Measurements from ENCODE around the gene ANKRD45. TPM values are rescaled to one million over a fixed set of nuclear protein-coding genes. Genes with fewer than 3 reads are reported as not detected.
"Not testable (repeated sequence)": the region's sequence is repeated elsewhere in the genome, so short reads cannot be mapped to it uniquely, and the experiment has no call there.

Gene ANKRD45
- total RNA-seq, 2 donors from 2014 or later: 0.65 TPM; not detected in 1

DNA sequence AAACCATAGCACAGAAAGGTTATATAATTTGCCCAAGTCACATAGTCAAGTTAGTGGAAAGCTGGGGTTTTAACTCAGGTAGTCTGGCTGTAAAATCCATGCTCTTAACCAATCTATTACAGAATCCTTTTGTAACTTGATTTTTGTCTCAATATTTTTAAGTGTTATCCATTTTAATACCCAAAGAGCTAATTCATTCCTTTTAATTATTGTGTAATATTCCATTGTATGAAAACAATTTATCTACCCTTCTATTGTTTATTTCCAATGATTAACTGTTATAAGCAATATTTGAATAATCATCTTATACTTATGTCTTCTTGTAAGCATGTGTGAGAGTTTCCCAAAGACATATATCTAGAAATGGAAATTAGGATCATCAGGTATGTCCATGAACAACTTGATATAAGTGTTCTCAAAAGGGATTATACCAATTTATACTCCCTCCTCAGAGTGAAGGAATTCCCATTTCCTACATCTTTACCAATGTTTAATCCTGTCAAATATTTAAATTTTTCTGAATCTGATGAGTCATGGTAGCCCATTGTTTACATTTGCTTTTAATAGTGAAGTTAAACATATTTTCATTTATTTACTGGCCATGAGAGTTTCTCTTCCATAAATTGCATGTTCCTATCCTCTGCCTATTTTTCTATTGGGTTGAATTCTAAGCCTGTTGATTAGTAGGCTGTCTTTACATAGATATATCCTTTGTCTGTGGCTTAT lies 20.6 kb downstream of the ANKRD45 start:
- intact Hi-C loops (cut with DNase I): no loop called here
- DNase-seq (no peak), ATAC-seq (no peak)

DNA sequence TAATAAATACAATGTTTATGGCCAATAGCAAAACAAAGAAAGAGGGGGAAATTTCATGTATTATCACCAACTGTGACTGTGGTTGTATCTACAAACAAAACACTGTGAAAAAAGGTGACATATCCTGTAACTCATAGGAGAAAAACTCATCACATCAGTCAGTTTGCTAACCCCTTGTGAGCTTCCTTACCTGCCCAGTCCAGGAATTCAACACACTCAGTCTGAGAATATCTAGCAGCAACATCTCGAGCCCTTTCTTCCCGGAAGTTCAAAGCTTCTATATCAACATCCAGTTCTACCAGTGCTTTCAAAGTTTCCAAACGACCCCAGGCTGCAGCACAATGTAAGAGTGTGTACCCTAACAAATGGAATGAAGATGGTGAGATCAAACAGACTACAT lies 23.0 kb downstream of the ANKRD45 start:
- DNase-seq: no peak
- intact Hi-C loops (cut with DNase I): no loop called here

DNA sequence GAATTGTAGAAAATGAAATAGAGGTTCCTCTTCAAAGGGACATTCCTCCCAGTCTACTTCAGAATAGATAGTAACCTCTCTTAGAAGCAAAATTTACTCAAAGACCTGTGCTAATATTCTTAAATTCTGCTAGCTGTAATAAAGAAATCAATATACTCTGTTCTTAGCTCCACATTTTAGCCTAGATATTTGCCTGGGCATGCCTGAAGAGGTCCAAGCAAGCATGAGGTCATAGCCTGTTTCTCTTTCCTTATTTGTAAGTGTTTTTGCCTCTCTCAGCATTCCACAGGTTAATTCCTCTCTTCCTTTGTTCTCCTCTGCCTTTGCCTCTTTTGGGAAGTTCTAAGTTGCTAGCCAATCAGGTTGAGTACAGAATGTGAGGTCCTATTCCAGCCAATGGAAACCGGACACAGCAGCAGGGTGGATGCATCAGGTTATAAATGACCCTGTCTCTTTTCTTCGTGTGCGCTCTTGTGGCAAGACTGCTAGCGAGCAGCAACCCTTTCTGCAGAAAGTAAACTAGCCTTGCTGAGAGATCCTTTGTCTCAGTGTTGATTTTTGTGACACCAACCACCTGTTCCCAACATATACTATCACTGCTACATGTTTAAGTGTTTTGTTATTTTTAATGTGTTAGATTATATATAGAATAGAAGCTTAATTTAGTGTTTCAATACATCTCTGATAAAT lies 27.1 kb downstream of the ANKRD45 start:
- ATAC-seq; intact Hi-C loops (cut with DNase I); DNase-seq: not testable (repeated sequence)

More for the DNA sequence above, 23.0 kb downstream of the ANKRD45 start:
- no peak for ATAC-seq

DNA sequence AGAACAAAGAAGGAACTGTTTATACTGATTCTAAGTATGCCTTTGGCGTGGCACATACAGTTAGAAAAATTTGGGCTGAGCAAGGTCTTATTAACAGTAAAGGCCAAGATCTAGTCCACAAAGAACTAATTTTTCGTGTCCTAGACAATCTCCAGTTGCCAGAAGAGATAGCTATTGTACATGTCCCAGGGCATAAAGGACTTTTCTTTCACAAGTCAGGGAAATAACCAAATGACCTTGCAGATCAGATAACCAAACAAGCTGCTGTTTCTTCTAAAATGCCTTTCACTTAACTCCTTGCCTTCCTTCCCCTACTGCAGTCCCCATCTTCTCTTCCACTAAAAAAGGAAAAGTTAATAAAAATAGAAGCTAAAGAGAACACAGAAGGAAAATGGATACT lies 30.5 kb downstream of the ANKRD45 start:
- DNase-seq (no peak), ATAC-seq (no peak)
- intact Hi-C loops (cut with DNase I): no loop called here

DNA sequence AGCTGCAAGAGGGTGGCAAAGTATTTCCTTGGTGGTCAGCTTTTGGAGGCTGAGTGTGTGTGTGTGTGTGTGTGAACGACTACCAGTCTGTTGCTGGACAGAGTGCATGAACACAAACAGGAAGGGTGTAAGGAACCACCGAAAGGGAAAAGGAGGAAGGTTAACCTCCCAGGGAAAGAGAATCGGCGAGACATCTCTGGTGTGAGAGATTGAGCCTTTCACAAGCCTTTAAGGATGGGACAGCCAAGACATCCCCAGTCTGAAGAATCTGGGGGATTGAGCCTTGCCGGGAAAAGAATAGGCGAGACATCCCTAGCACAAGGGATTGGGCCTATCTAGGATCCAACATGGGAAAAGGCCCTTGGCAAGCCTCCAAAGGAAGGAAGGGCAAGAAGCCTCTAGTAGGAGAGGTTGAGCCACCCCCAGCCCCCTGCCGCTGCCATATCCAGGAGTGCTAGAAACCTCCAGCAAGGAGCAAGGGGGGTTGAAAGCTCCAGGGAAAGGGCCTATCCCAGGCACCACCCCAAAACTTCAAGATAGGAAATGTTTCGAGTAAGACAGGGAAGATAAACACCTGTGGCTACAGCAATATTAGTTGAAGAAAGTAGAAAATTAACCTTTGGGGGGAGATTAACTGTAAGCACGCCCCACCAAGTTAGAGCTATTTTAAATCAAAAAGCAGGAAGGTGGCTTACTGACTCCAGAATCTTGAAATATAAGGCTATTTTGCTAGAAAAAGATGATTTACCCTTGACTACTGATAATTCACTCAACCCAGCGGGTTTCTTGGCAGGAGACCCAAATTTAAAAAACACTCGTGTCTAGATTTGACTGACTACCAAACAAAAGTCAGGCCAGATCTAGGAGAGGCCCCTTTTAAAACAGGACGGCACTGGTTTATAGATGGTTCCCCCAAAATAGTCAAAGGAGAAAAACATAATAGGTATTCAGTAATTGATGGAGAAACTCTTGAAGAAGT lies 31.3 kb downstream of the ANKRD45 start:
- intact Hi-C loops (cut with DNase I): no loop called here
- ATAC-seq: no peak
- DNase-seq: no peak

DNA sequence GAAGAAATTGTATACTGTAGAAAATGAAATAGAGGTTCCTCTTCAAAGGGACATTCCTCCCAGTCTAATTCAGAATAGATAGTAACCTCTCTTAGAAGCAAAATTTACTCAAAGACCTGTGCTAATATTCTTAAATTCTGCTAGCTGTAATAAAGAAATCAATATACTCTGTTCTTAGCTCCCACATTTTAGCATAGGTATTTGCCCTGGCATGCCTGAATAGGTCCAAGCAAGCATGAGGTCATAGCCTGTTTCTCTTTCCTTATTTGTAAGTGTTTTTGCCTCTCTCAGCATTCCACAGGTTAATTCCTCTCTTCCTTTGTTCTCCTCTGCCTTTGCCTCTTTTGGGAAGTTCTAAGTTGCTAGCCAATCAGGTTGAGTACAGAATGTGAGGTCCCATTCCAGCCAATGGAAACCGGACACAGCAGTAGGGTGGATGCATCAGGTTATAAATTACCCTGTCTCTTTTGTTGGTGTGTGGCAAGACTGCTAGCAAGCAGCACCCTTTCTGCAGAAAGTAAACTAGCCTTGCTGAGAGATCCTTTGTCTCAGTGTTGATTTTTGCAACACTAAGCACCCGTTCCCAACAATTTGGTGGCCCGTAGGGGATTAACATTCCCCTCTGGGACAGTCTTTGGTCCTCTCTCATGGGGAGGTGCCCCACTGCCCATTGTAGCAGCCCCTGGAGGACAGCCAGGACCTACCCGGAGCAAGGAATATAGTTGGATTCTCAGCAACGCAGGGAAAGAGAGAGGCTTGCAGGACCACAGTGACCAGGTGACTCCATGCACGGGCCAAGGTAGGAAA lies 32.2 kb downstream of the ANKRD45 start:
- intact Hi-C loops (cut with DNase I); ATAC-seq; DNase-seq: not testable (repeated sequence)

DNA sequence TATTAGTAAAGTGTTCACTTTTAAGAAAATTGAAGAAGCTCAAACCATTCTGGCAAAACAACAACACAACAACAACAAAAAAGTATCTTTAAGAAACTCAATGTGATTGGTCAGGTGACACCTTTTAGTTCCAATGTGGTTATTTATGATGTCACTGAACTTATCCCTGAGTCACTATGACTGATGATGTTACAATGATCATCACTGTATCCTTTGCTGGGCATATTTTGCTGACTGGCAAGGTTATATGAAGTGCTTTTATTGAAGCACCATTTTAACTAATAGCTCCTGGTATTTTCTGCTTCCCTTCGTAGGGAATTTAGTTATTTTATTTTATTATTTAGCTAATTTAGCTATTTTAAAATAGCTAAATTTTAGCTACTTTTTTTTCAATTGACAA lies 34.5 kb downstream of the ANKRD45 start, which contains the start of gene TEX50:
TSS of gene TEX50 (plus strand) at position 223 of the 400 bp plus-strand sequence. CDS start 184 bp downstream, outside the sequence.
- DNase-seq (no peak), ATAC-seq (no peak)
- intact Hi-C loops (cut with DNase I): no loop called here

DNA sequence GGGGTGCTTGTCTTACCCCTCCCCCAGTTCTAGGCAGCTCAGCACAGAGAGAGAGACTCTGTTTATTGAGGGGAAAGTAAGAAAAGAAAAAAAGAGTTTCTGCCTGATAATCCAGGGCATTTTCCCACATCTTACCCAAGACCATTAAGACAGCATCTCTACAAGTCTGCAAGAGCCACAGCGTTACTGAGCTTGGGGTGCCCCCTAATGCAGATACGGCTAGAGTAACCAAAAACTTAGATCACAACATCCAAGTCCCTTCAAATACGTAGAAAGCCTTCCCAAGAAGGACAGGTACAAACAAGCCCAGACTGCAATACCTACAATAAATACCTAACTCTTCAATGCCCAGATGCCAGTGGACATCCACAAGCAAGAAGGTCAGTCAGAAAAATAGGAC lies 40.8 kb downstream of the ANKRD45 start:
- no peak for DNase-seq
- no peak for ATAC-seq
- intact Hi-C loops (cut with DNase I): no loop called here

DNA sequence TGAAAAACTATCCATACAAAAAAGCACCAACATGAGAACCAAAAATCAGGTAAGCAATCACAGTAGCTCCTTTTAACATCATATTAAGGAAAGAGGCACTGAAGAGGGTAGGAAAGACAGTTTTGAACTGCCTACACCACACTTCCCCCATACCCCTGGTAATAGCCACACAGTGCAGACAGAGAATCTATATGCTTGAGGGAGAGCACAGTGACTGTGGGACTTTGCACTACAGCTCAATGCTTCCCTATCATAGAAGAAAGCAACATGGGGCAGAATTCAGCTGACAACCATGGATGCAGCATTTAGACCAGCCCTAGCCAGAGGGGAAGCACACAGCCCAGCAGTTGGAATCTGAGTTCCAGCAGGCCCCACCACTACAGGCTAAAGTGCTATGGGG lies 42.4 kb downstream of the ANKRD45 start:
- DNase-seq (no peak), ATAC-seq (no peak)
- intact Hi-C loops (cut with DNase I): no loop called here

DNA sequence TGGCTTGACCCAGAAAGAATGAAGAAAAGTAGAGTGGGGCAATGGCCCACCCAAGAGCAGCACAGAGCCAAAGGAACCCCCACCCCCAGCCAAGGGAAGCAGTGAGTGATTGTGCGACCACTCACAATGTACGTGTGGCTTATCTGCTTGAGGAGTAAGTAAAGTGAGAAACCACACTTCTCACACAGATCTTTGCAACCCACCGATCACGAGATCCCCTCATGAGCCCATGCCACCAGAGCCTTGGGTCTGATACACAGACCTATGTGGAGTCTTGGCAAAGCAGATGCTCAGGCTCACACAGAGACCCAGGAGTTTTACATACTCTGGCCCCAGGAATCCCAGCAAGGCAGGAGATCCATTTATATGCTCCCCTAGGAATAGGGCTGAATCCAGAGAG lies 52.8 kb downstream of the ANKRD45 start:
- no peak for DNase-seq
- intact Hi-C loops (cut with DNase I): no loop called here
- ATAC-seq: no peak

DNA sequence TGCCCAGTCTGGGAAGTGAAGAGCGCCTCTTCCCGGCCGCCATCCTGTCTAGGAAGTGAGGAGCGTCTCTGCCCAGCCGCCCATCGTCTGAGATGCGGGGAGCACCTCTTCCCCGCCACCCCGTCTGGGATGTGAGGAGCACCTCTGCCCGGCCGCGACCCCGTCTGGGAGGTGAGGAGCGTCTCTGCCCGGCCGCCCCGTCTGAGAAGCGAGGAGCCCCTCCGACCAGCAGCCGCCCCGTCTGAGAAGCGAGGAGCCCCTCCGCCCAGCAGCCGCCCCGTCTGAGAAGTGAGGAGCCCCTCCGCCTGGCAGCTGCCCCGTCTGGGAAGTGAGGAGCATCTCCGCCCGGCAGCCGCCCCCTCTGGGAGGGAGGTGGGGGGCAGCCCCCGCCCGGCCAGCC lies 56.6 kb downstream of the ANKRD45 start:
- DNase-seq; intact Hi-C loops (cut with DNase I); ATAC-seq: not testable (repeated sequence)

DNA sequence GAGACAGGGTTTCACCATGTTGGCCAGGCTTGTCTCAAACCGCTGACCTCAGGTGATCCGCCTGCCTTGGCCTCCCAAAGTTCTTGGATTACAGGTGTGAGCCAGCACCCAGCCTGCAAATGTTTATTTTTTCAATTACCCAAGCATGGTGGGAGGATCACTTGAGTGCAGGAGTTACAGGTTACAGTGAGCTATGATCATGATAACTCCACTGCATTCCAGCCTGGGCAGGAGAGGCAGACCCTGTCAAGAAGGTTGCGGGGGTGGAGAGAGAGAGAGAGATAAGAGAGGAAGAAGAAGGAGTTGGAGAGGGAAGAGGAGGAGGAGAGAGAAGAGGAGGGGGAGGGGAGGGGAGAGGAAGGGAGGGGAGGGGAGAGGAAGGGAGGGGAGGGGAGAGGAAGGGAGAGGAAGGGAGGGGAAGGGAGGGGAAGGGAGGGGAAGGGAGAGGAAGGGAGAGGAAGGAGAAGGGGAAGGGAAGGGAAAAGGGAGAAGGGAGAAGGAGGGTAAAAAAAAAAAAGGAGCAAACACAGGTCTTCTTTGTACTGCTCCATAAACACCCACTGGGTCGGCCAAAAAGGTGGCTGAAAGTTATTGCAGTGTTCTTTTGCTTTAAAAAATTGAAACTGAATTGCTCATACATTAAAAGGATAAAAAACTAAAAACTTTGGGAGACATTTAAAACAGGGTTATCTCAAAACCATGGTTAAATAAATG lies 61.0 kb downstream of the ANKRD45 start:
- ATAC-seq (peak in 1 of 2 donors; percentile 57), DNase-seq (no peak)
- intact Hi-C loops (cut with DNase I): no loop called here

DNA sequence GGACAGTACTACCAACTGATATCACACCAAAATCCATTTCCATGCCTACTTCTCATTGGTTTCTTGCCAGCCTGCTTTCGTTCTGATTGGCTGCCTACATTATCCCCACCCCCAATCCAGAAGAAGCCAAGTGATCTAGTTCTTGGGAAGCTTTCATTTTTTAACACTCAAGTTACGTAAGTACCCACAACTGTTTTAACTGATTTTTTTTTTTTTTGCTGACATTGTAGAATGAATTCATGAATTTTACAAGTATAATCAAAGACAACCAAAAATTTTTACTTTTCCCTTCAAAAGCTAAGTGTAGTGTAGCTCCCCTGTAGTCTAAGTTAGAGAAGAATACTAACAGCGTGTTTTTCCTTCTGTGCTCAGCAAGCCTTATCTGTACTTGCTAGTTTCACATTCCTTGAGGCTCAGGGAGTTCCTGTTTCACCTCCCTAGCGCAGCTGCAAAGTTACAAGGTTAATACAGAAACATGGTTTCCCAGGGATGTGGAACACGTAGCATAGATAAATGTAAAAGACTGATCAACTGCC lies 66.5 kb downstream of the ANKRD45 start, which contains the start of gene SLC9C2:
TSS of gene SLC9C2 (minus strand) at position 17 of the 536 bp plus-strand sequence. CDS start 1,296 bp downstream, outside the sequence.
- intact Hi-C loops (cut with DNase I): no loop called here
- peak; percentile 26 for DNase-seq
- ATAC-seq: peak; percentile 88 to 93

DNA sequence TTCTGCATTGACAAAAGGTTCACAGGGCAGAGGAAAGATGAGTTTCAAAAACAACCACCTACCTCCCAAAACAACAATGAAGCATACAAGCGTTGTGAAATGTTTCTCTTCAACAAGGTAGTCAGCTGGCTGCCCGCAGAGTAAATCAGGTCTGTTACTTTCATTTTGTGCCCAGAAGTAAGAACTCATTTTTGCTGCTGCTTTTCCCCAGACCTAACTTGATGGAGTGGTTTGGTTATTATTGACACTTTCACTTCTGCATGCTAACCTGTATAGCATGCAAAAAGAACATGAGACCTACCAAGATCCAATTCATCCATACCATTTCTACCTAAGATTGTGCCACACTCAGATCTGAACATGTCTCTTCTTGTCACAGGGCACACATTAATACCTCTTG lies 68.1 kb downstream of the ANKRD45 start:
- intact Hi-C loops (cut with DNase I): no loop called here

DNA sequence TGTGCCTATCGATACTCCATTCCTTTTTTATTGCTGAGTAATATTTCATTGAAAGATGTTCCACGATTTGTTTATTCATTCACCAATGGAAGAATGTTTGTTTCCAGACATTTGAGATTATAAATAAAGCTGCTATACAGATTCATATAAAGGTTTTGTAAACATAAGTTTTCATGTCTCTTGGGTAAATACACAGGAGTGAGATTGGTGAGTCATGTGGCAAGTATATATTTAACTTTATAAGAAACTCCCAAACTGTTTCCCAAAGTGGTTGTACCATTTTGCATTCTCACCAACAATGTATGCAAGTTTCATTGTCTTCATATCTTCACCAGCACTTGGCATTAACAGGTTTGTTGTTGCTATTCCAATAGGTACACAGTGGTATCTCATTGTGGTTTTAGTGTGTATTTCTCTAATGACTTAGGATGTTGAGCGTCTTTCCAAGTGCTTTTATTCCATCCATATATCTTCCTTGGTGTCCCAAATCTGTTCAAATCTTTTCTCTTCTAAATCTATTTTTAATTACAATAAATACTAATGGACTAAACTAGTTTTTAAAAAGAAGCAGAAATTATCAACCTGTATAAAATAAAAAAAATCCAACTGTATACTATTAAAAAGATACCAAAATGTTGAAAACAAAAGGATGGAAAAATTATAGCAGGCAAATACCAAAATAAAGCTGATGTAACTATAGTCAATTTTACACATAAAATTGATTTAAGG lies 73.4 kb downstream of the ANKRD45 start:
- no peak for DNase-seq
- no peak for ATAC-seq
- intact Hi-C loops (cut with DNase I): no loop called here

More for the DNA sequence above, 68.1 kb downstream of the ANKRD45 start:
- ATAC-seq: no peak
- DNase-seq: no peak

DNA sequence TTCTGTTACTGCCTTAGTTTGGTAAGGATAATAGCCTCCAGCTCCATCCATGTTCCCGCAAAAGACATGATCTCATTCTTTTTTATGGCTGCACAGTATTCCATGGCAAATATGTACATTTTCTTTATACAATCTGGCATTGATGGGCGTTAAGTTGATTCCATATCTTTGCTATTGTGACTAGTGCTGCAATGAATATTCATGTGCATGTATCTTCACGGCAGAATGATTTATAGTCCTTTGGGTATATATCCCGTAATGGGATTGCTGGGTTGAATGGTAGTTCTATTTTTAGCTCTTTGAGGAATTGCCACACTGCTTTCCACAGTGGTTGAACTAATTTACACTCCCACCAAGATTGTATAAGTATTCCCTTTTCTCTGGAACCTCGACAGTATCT lies 78.5 kb downstream of the ANKRD45 start:
- ATAC-seq; intact Hi-C loops (cut with DNase I); DNase-seq: not testable (repeated sequence)

DNA sequence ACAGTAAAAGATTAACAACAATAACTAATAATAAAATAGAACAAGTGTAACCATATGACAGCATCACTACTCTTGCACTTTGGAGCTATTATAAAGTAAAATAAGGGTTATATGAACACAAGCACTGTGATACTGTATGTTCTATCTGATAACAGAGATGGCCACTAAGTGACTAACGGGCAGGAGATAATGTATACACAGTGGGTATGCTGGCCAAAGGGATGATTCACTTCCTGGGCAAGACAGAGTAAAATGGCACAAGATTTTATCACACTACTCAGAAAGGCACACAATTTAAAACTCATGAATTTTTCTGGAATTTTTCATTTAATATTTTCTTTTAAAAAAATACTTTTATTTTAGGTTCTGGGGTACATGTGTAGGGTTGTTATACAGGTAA lies 79.1 kb downstream of the ANKRD45 start:
- DNase-seq (no peak), ATAC-seq (no peak)
- intact Hi-C loops (cut with DNase I): no loop called here

Data from left cardiac atrium (tissue), 4 donors.